ENCODE measurements around the gene PTPRD. TPM values are rescaled to one million over a fixed set of nuclear protein-coding genes. Genes with fewer than 3 reads are reported as not detected.
A peak's percentile ranks its signal among the peaks of the same experiment; 100 is the strongest.

The PTPRD gene
- 3.3 and 4.8 TPM in 2 replicates for total RNA-seq
- 0.35 and 2.2 TPM in 2 replicates for polyA plus RNA-seq
- 0.15 and 1.1 TPM in 2 replicates for polyA plus RNA-seq (2012)
- polyA minus RNA-seq (ENCODE audit: low replicate concordance): 20.1 TPM in 1 of 2 replicates, not detected in the other

DNA sequence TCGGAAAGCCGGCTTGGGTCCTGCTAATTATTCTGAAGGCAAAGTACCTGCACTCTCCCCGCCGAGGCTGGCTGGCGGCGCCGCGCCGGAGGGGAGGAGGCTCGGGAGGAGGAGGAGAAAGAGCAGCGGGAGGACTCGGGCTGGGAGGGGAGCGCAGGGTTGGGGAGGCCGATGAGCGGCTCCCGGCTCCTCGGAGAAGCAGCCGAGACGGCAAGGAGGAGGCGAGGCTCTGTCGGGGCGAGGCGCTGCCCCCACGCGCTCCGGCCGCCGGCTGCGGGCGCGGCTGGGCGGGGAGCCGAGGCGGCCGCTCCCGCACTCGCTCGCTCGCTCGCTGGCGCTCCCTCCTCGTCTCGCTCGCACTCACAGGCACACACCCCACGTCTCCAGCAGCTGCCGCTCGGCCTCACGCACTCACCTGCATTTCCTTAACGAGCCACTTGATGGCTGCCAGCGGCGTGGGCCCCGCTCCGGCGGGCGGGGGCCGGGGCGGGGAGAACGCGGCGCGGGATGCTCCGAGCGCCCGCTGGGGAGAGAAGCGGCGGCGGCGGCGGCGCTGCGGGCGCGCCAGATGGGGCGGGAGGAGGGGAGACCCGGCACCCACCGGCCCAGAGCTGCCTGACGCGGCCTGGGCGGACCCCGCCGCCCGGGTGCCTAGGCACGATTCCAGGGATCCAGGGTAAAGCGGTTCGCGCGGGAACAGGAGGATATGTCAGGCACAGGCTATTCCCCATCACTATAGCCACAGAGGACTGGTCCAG is at the start of gene PTPRD:
Gene PTPRD (minus strand): TSS at position 362 of the 758 bp plus-strand sequence.
- Histone ChIP-seq H3K9ac (ENCODE audit: insufficient read depth, low read length) (no peak within 1 kb of the TSS), H3K4me3 (replicated peaks in 1 of 4; ENCODE audit: control extremely low read depth in 1 of 4, insufficient read depth in 1 of 4, low read depth in 3 of 4, low read length in 4 of 4) (peak within 1 kb of the TSS in 3 of 4 experiments; percentile 12 to 41 (median 39)), H2AFZ (ENCODE audit: low read length) (no peak within 1 kb of the TSS), H3K36me3 (ENCODE audit: control insufficient read depth, insufficient read depth, low read length) (no peaks in the 10 kb centered on the region), H3K27ac (ENCODE audit: insufficient read depth, low read length) (no peak within 1 kb of the TSS), H3K79me2 (ENCODE audit: control insufficient read depth, insufficient read depth, low read length) (no peaks in the 10 kb centered on the region), H3K27me3 (ENCODE audit: control insufficient read depth, insufficient read depth, low read length) (peaks cover 6% of the 10 kb centered on the region), H3K4me1 (ENCODE audit: control insufficient read depth, extremely low read depth, insufficient read depth, low read length) (no peaks in the 10 kb centered on the region), H3K4me2 (ENCODE audit: extremely low read depth, insufficient read depth, low read length) (peak within 1 kb of the TSS; percentile 54), H4K20me1 (ENCODE audit: control insufficient read depth, extremely low read depth, insufficient read depth, low read length) (no peaks in the 10 kb centered on the region), H3K9me3 (ENCODE audit: control insufficient read depth, insufficient read depth, low read depth, low read length) (no peaks in the 10 kb centered on the region)
- peak; percentile 3 to 40 for DNase-seq (ENCODE audit: low read depth in 2 of 2)
- no peak for TF ChIP-seq EZH2 (IDR thresholded peaks at IDR 0.05; ENCODE audit: low read length, missing control alignments)
- TF ChIP-seq, protein P1, sequence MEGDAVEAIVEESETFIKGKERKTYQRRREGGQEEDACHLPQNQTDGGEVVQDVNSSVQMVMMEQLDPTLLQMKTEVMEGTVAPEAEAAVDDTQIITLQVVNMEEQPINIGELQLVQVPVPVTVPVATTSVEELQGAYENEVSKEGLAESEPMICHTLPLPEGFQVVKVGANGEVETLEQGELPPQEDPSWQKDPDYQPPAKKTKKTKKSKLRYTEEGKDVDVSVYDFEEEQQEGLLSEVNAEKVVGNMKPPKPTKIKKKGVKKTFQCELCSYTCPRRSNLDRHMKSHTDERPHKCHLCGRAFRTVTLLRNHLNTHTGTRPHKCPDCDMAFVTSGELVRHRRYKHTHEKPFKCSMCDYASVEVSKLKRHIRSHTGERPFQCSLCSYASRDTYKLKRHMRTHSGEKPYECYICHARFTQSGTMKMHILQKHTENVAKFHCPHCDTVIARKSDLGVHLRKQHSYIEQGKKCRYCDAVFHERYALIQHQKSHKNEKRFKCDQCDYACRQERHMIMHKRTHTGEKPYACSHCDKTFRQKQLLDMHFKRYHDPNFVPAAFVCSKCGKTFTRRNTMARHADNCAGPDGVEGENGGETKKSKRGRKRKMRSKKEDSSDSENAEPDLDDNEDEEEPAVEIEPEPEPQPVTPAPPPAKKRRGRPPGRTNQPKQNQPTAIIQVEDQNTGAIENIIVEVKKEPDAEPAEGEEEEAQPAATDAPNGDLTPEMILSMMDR (conservative IDR thresholded peaks at IDR 0.05 in 1 of 2, IDR thresholded peaks at IDR 0.05 in 1 of 2; ENCODE audit: low read depth in 1 of 2, low read length in 2 of 2): no peak

DNA sequence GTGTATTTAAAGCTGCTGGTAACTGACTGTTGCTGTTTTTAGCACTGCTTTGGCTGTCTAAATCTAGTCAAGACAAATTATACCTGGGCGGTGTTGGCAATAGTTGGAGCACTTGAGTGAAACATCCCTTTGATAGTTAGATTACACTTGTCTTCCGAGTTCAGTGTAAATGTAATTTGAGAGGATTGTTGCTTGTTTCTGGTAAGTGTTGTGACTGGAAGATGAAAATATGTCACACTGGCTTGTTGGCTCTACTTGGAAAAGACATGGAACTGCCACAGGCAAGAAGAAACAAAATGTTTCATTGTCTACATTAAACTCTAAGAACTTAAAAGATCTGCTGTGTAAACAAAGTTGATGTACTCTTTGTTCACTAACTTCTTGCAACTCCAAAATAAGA is 49.2 kb upstream of the PTPRD start:
- Histone ChIP-seq H3K27me3 (ENCODE audit: control insufficient read depth, insufficient read depth, low read length) (no peaks in the 10 kb centered on the region), H3K9ac (ENCODE audit: insufficient read depth, low read length) (no peak overlapping the region), H3K36me3 (ENCODE audit: control insufficient read depth, insufficient read depth, low read length) (no peaks in the 10 kb centered on the region), H3K4me1 (ENCODE audit: control insufficient read depth, extremely low read depth, insufficient read depth, low read length) (no peaks in the 10 kb centered on the region), H4K20me1 (ENCODE audit: control insufficient read depth, extremely low read depth, insufficient read depth, low read length) (no peaks in the 10 kb centered on the region), H2AFZ (ENCODE audit: low read length) (no peak overlapping the region), H3K9me3 (ENCODE audit: control insufficient read depth, insufficient read depth, low read depth, low read length) (no peaks in the 10 kb centered on the region), H3K4me3 (replicated peaks in 1 of 4; ENCODE audit: control extremely low read depth in 1 of 4, insufficient read depth in 1 of 4, low read depth in 3 of 4, low read length in 4 of 4) (no peak overlapping the region), H3K4me2 (ENCODE audit: extremely low read depth, insufficient read depth, low read length) (no peak overlapping the region), H3K79me2 (ENCODE audit: control insufficient read depth, insufficient read depth, low read length) (no peaks in the 10 kb centered on the region), H3K27ac (ENCODE audit: insufficient read depth, low read length) (no peak overlapping the region)
- DNase-seq (ENCODE audit: low read depth in 2 of 2): no peak
- TF ChIP-seq, protein P1 (conservative IDR thresholded peaks at IDR 0.05 in 1 of 2, IDR thresholded peaks at IDR 0.05 in 1 of 2; ENCODE audit: low read depth in 1 of 2, low read length in 2 of 2): no peak
- TF ChIP-seq EZH2 (IDR thresholded peaks at IDR 0.05; ENCODE audit: low read length, missing control alignments): no peak

DNA sequence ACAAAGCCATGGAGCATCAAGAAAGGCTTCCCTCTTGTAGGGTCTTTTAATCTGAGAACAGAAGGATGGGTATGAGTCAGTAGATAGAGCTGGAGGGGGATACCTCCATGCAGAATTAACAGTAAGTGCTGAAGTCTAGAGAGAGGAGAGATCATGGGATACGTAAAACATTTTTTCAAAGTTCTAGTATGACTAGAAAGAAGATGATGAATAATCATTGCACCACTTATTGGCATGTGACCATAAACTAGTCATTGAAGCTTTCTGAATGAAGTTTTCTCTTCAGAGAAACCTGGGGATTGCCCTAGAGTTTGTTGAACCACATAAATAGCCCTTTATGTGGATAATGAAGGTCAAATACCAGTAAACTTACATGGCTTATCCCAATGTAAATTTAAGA is 48.6 kb upstream of the PTPRD start:
- Histone ChIP-seq H3K27me3 (ENCODE audit: control insufficient read depth, insufficient read depth, low read length) (no peaks in the 10 kb centered on the region), H3K4me2 (ENCODE audit: extremely low read depth, insufficient read depth, low read length) (no peak overlapping the region), H3K36me3 (ENCODE audit: control insufficient read depth, insufficient read depth, low read length) (no peaks in the 10 kb centered on the region), H3K4me3 (replicated peaks in 1 of 4; ENCODE audit: control extremely low read depth in 1 of 4, insufficient read depth in 1 of 4, low read depth in 3 of 4, low read length in 4 of 4) (no peak overlapping the region), H4K20me1 (ENCODE audit: control insufficient read depth, extremely low read depth, insufficient read depth, low read length) (no peaks in the 10 kb centered on the region), H3K4me1 (ENCODE audit: control insufficient read depth, extremely low read depth, insufficient read depth, low read length) (no peaks in the 10 kb centered on the region), H2AFZ (ENCODE audit: low read length) (no peak overlapping the region), H3K79me2 (ENCODE audit: control insufficient read depth, insufficient read depth, low read length) (no peaks in the 10 kb centered on the region), H3K9me3 (ENCODE audit: control insufficient read depth, insufficient read depth, low read depth, low read length) (no peaks in the 10 kb centered on the region), H3K27ac (ENCODE audit: insufficient read depth, low read length) (no peak overlapping the region), H3K9ac (ENCODE audit: insufficient read depth, low read length) (no peak overlapping the region)
- no peak for TF ChIP-seq EZH2 (IDR thresholded peaks at IDR 0.05; ENCODE audit: low read length, missing control alignments)
- TF ChIP-seq, protein P1 (conservative IDR thresholded peaks at IDR 0.05 in 1 of 2, IDR thresholded peaks at IDR 0.05 in 1 of 2; ENCODE audit: low read depth in 1 of 2, low read length in 2 of 2): no peak
- DNase-seq (ENCODE audit: low read depth in 2 of 2): no peak

All from fibroblast of lung (primary cell).